H9 (cell line): ENCODE results near the gene PRLHR. TPM values are rescaled to one million over a fixed set of nuclear protein-coding genes. Genes with fewer than 3 reads are reported as not detected.

Experiments used
- DNase-seq: peaks from one replicate; pipeline ENCODE4 v3.0.0-alpha.2; 2017
- H2AFZ ChIP-seq: one replicate; pipeline ENCODE4 v1.6.1; 2013; ENCODE audit warnings: mild to moderate bottlenecking, low read length, control low read depth, moderate library complexity
- H2AK5ac ChIP-seq: 2 replicates; pipeline ENCODE4 v1.6.1; 2013; ENCODE audit warnings: low read length, control low read depth, mixed read lengths; ENCODE audit not compliant: insufficient read length
- H2BK120ac ChIP-seq: one replicate; pipeline ENCODE4 v1.6.1; 2013; ENCODE audit warnings: low read depth, mild to moderate bottlenecking, low read length, control low read depth, inconsistent platforms; ENCODE audit not compliant: poor library complexity, severe bottlenecking
- H2BK12ac ChIP-seq: 2 replicates; pipeline ENCODE4 v1.6.1; 2013; ENCODE audit warnings: low read length, control low read depth, mixed read lengths, low read depth; ENCODE audit not compliant: insufficient read length
- H2BK15ac ChIP-seq: 2 replicates; pipeline ENCODE4 v1.6.1; 2013; ENCODE audit warnings: low read depth, low read length, control low read depth
- H2BK20ac ChIP-seq: one replicate; pipeline ENCODE4 v1.6.1; 2013; ENCODE audit warnings: low read depth, mild to moderate bottlenecking, low read length, control low read depth, inconsistent platforms; ENCODE audit not compliant: poor library complexity, severe bottlenecking
- H2BK5ac ChIP-seq: 2 replicates; pipeline ENCODE4 v1.6.1; 2013; ENCODE audit warnings: low read length, control low read depth, mixed read lengths; ENCODE audit not compliant: insufficient read length
- H3K14ac ChIP-seq: 2 replicates; pipeline ENCODE4 v1.6.1; 2013; ENCODE audit warnings: low read length, control low read depth; ENCODE audit not compliant: insufficient read depth
- H3K18ac ChIP-seq: 2 replicates; pipeline ENCODE4 v1.6.1; 2013; ENCODE audit warnings: low read depth, mild to moderate bottlenecking, mixed read lengths, low read length, control low read depth; ENCODE audit not compliant: insufficient read length
- H3K23ac ChIP-seq: 2 replicates; pipeline ENCODE4 v1.6.1; 2013; ENCODE audit warnings: low read length, control low read depth, mixed read lengths, low read depth; ENCODE audit not compliant: insufficient read length
- H3K23me2 ChIP-seq: 2 replicates; pipeline ENCODE4 v1.6.1; 2013; ENCODE audit warnings: low read depth, mild to moderate bottlenecking, mixed read lengths, low read length, control low read depth; ENCODE audit not compliant: insufficient read length, poor library complexity, severe bottlenecking
- H3K27ac ChIP-seq: 2 replicates; pipeline ENCODE4 v1.5.1; 2013; ENCODE audit warnings: low read length, control low read depth, mixed read lengths, low read depth; ENCODE audit not compliant: insufficient read length
- H3K27me3 ChIP-seq: 2 replicates; pipeline ENCODE4 v1.6.1; 2013; ENCODE audit warnings: low read length, control low read depth, inconsistent platforms; ENCODE audit not compliant: insufficient read depth
- H3K4ac ChIP-seq: 2 replicates; pipeline ENCODE4 v1.6.1; 2013; ENCODE audit warnings: low read depth, mild to moderate bottlenecking, control low read depth, inconsistent platforms, low read length, moderate library complexity
- H3K4me1 ChIP-seq: 2 replicates; pipeline ENCODE4 v1.6.1; 2013; ENCODE audit warnings: low read length, control low read depth, inconsistent platforms; ENCODE audit not compliant: insufficient read depth
- H3K4me2 ChIP-seq: 2 replicates; pipeline ENCODE4 v1.6.1; 2013; ENCODE audit warnings: low read length, control low read depth, mixed read lengths; ENCODE audit not compliant: insufficient read length, insufficient read depth
- H3K56ac ChIP-seq: 2 replicates; pipeline ENCODE4 v1.6.1; 2013; ENCODE audit warnings: low read depth, mild to moderate bottlenecking, mixed read lengths, low read length, control low read depth; ENCODE audit not compliant: insufficient read length
- H3K79me1 ChIP-seq: 2 replicates; pipeline ENCODE4 v1.6.1; 2013; ENCODE audit warnings: low read depth, mild to moderate bottlenecking, moderate library complexity, low read length, control low read depth, inconsistent platforms; ENCODE audit not compliant: insufficient read depth, poor library complexity, severe bottlenecking
- H3K79me2 ChIP-seq: 2 replicates; pipeline ENCODE4 v1.6.1; 2013; ENCODE audit warnings: low read length, control low read depth, inconsistent platforms; ENCODE audit not compliant: insufficient read depth
- H3K9ac ChIP-seq: 2 replicates; pipeline ENCODE4 v1.6.1; 2013; ENCODE audit warnings: low read length, control low read depth, mixed read lengths; ENCODE audit not compliant: insufficient read length; ENCODE audit errors: extremely low read depth
- H3K9me3 ChIP-seq: one replicate; pipeline ENCODE4 v1.6.1; 2013; ENCODE audit warnings: low read depth, low read length, inconsistent platforms; ENCODE audit not compliant: control insufficient read depth
- H3T11ph ChIP-seq: one replicate; pipeline ENCODE4 v1.6.1; 2013; ENCODE audit warnings: mild to moderate bottlenecking, low read length, control low read depth, inconsistent platforms
- H4K20me1 ChIP-seq: one replicate; pipeline ENCODE4 v1.6.1; 2013; ENCODE audit not compliant: control insufficient read depth, insufficient read length, insufficient read depth
- H4K5ac ChIP-seq: 2 replicates; pipeline ENCODE4 v1.6.1; 2013; ENCODE audit warnings: low read depth, mild to moderate bottlenecking, mixed read lengths, low read length, control low read depth; ENCODE audit not compliant: insufficient read length
- H4K8ac ChIP-seq: replicated peaks from 2 replicates; pipeline ENCODE4 v1.6.1; 2013; ENCODE audit warnings: low read length, control low read depth, mixed read lengths, low read depth; ENCODE audit not compliant: insufficient read length
- H4K91ac ChIP-seq: 2 replicates; pipeline ENCODE4 v1.6.1; 2013; ENCODE audit warnings: low read depth, mild to moderate bottlenecking, moderate library complexity, mixed read lengths, low read length, control low read depth; ENCODE audit not compliant: insufficient read length
- H3K27ac Mint-ChIP-seq, 3 experiments: 2 replicates in 2 of 3; 3 replicates in 1 of 3; pipeline ENCODE4 v1.8.0; 2020 to 2021; ENCODE audit warnings: mixed read lengths in 3 of 3, mild to moderate bottlenecking in 1 of 3, moderate library complexity in 1 of 3
- H3K27me3 Mint-ChIP-seq: 2 replicates; pipeline ENCODE4 v1.8.0; 2021; ENCODE audit warnings: low read depth, mild to moderate bottlenecking, moderate library complexity, mixed read lengths
- H3K36me3 Mint-ChIP-seq, 3 experiments: 2 replicates in 2 of 3; 3 replicates in 1 of 3; pipeline ENCODE4 v1.8.0; 2020 to 2021; ENCODE audit warnings: low read depth in 3 of 3, mixed read lengths in 3 of 3; ENCODE audit not compliant: insufficient read depth in 1 of 3
- H3K4me1 Mint-ChIP-seq, 2 experiments: 2 replicates each; pipeline ENCODE4 v1.8.0; 2020; ENCODE audit warnings: mixed read lengths in 2 of 2
- H3K4me3 Mint-ChIP-seq, 2 experiments: 2 replicates in 1 of 2; 3 replicates in 1 of 2; pipeline ENCODE4 v1.8.0; 2020 to 2021; ENCODE audit warnings: mild to moderate bottlenecking in 2 of 2, mixed read lengths in 2 of 2, moderate library complexity in 1 of 2
- H3K9me3 Mint-ChIP-seq, 2 experiments: 2 replicates in 1 of 2; 3 replicates in 1 of 2; pipeline ENCODE4 v1.8.0; 2020; ENCODE audit warnings: mild to moderate bottlenecking in 2 of 2, mixed read lengths in 2 of 2, moderate library complexity in 1 of 2
- WGBS: extraction: QIAGEN DNeasy Blood & Tissue Kit; methylation state at CpG from one replicate; pipeline ENCODE4 v1.1.7; 2013; ENCODE audit warnings: missing lambda C conversion rate, low lambda C conversion rate, mixed read lengths; ENCODE audit not compliant: insufficient read length; ENCODE audit errors: extremely low coverage; 5-methylcytosine and 5-hydroxymethylcytosine counted together
- total RNA-seq: library from RNA; stranded (reverse); gene quantifications from 2 replicates; pipeline ENCODE4 v1.2.1, GENCODE V29; 2021
- TF ChIP-seq, protein P1 (sequence below): fragments of 200-600 bp; sonication (generic); conservative IDR thresholded peaks from 3 replicates; pipeline ENCODE4 v1.8.0; 2021; ENCODE audit warnings: antibody characterized with exemption, mild to moderate bottlenecking

Gene PRLHR
- total RNA-seq, 1 experiment from 2014 or later, result not detected

DNA sequence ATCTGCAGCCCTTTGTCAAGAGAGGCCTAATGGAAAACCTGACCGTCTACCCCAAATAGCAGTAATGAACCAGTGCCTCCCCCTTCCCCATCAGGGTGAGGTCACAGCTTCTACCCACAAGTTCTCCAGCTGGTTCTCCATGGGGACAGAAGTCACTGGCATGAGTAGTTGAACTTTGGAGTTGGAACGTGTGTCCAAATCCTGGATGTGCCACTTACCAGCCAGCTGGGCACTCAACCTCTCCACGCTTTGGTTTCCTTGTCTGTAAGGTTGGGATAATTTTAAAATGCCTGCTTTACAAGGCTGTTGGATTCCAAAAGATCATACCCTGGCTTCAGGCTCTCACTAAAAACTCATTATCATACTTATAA lies 25.6 kb downstream of the PRLHR start:
- H3K79me1 ChIP-seq, result no peaks in the 10 kb centered on the region
- no peak overlapping the region for H2AFZ ChIP-seq
- H3K4me2 ChIP-seq, result no peak overlapping the region
- no peak overlapping the region for H4K91ac ChIP-seq
- no peaks in the 10 kb centered on the region for H4K20me1 ChIP-seq
- H4K5ac ChIP-seq, result no peak overlapping the region
- no peaks in the 10 kb centered on the region for H3K79me2 ChIP-seq
- TF ChIP-seq, protein P1, sequence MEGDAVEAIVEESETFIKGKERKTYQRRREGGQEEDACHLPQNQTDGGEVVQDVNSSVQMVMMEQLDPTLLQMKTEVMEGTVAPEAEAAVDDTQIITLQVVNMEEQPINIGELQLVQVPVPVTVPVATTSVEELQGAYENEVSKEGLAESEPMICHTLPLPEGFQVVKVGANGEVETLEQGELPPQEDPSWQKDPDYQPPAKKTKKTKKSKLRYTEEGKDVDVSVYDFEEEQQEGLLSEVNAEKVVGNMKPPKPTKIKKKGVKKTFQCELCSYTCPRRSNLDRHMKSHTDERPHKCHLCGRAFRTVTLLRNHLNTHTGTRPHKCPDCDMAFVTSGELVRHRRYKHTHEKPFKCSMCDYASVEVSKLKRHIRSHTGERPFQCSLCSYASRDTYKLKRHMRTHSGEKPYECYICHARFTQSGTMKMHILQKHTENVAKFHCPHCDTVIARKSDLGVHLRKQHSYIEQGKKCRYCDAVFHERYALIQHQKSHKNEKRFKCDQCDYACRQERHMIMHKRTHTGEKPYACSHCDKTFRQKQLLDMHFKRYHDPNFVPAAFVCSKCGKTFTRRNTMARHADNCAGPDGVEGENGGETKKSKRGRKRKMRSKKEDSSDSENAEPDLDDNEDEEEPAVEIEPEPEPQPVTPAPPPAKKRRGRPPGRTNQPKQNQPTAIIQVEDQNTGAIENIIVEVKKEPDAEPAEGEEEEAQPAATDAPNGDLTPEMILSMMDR, result no peak
- no peaks in the 10 kb centered on the region for H3K4me1 ChIP-seq
- H3K27me3 Mint-ChIP-seq, result no peaks in the 10 kb centered on the region; the same call in 1 of the 2 replicates
- H3K23ac ChIP-seq, result no peak overlapping the region
- H2AK5ac ChIP-seq, result no peak overlapping the region
- H3K18ac ChIP-seq, result no peak overlapping the region
- H3K56ac ChIP-seq, result no peak overlapping the region
- no peaks in the 10 kb centered on the region for H3K23me2 ChIP-seq
- no peak overlapping the region for H2BK15ac ChIP-seq
- H4K8ac ChIP-seq, result no peak overlapping the region
- WGBS, result no CpG with 5 or more reads among the region's 3 CpGs
- DNase-seq, result no peak
- H3K14ac ChIP-seq, result no peak overlapping the region
- H3K9ac ChIP-seq, result no peak overlapping the region
- no peak overlapping the region for H3K4me3 Mint-ChIP-seq
- H3K4ac ChIP-seq, result no peak overlapping the region
- no peak overlapping the region for H2BK120ac ChIP-seq
- H3K4me1 Mint-ChIP-seq, result peaks cover 0 to 3% of the 10 kb centered on the region in 2 experiments; a peak in 1 of 4 replicates
- H2BK12ac ChIP-seq, result no peak overlapping the region
- H2BK20ac ChIP-seq, result no peak overlapping the region
- no peak overlapping the region for H3T11ph ChIP-seq
- no peaks in the 10 kb centered on the region for H3K9me3 ChIP-seq
- H3K27me3 ChIP-seq, result no peaks in the 10 kb centered on the region
- no peak overlapping the region for H3K27ac ChIP-seq
- H3K36me3 Mint-ChIP-seq, result no peaks in the 10 kb centered on the region
- H2BK5ac ChIP-seq, result no peak overlapping the region
- H3K27ac Mint-ChIP-seq, result no peak overlapping the region
- H3K9me3 Mint-ChIP-seq, result no peaks in the 10 kb centered on the region
